ENCODE results near the gene RELN. TPM values are rescaled to one million over a fixed set of nuclear protein-coding genes. Genes with fewer than 3 reads are reported as not detected.

RELN gene
- total RNA-seq, 1 experiment from 2014 or later: 8.0 TPM

DNA sequence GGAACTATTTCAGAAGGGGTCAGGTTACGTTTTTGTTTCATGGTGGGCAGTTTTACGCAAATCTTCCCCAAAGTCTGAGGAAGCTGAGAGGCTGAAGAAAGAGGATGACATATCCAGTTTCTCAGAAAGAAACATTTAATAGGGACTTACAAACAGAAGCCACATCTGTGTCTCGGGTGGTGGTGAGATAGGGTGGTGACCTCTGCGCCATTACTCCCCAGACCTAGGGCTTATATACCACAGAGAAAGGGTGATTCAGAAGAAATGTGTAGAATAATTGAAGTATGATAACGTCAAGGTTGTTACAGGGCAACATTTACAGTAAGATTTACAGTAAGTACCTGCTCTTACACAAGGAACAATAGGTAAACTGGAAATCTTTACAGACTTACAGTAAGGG, 43.0 kb upstream of the RELN start:
- Histone ChIP-seq H3K4me1 (ENCODE audit: insufficient read depth, low read length) (no peaks in the 10 kb centered on the region), H3K36me3 (ENCODE audit: low read depth, low read length) (no peaks in the 10 kb centered on the region), H3K27me3 (ENCODE audit: low read length) (no peaks in the 10 kb centered on the region), H4K20me1 (ENCODE audit: low read length) (no peaks in the 10 kb centered on the region), H2AFZ (ENCODE audit: low read length) (no peak overlapping the region), H3K4me2 (ENCODE audit: low read length) (no peak overlapping the region), H3K9me2 (replicated peaks; ENCODE audit: low read length) (no peaks in the 10 kb centered on the region), H3K9ac (ENCODE audit: low read length) (no peak overlapping the region), H3K4me3 (ENCODE audit: low read length) (no peak overlapping the region), H3K27ac (ENCODE audit: low read length) (no peak overlapping the region), H3K9me3 (ENCODE audit: low read length) (no peaks in the 10 kb centered on the region; the same call in 1 of the 2 replicates), H3F3A (ENCODE audit: low read length, unreplicated experiment) (no peaks in the 10 kb centered on the region), H3K79me2 (ENCODE audit: low read length) (no peaks in the 10 kb centered on the region)
- ChIA-PET POLR2A (ENCODE audit: unreplicated experiment) (no interaction called here), CTCF (no interaction called here)
- DNase-seq: no peak
- TF ChIP-seq EZH2 (IDR thresholded peaks at IDR 0.05; ENCODE audit: low read length, unreplicated experiment) (no peak), CTCF (conservative IDR thresholded peaks at IDR 0.05; ENCODE audit: low read depth, low read length) (no peak), EZH2phosphoT487 (IDR thresholded peaks at IDR 0.05; ENCODE audit: borderline replicate concordance, low read length) (no peak)
- ATAC-seq: no peak
- intact Hi-C loops (cut with micrococcal nuclease): no loop called here
- BruUV-seq (replicated peaks): no TSS peak

- Histone ChIP-seq H3K4me3 (ENCODE audit: low read length) (no peak overlapping the region), H3K27me3 (ENCODE audit: low read length) (no peaks in the 10 kb centered on the region; the same call in 1 of the 2 replicates), H3K4me2 (ENCODE audit: low read length) (no peak overlapping the region), H3K9me2 (replicated peaks; ENCODE audit: low read length) (no peaks in the 10 kb centered on the region), H3K79me2 (ENCODE audit: low read length) (no peaks in the 10 kb centered on the region), H3K9ac (ENCODE audit: low read length) (no peak overlapping the region), H3K9me3 (ENCODE audit: low read length) (no peaks in the 10 kb centered on the region; the same call in 1 of the 2 replicates), H4K20me1 (ENCODE audit: low read length) (no peaks in the 10 kb centered on the region), H3K36me3 (ENCODE audit: low read depth, low read length) (no peaks in the 10 kb centered on the region), H2AFZ (ENCODE audit: low read length) (no peak overlapping the region), H3F3A (ENCODE audit: low read length, unreplicated experiment) (no peaks in the 10 kb centered on the region), H3K4me1 (ENCODE audit: insufficient read depth, low read length) (no peaks in the 10 kb centered on the region), H3K27ac (ENCODE audit: low read length) (no peak overlapping the region)
- CTCF ChIA-PET: no interaction called here
- 0 out of 2 replicates have a peak, but pooled peaks have one; percentile 22 for ATAC-seq
- BruUV-seq (replicated peaks): no TSS peak
- DNase-seq: peak; percentile 29
- POLR2A ChIA-PET (ENCODE audit: unreplicated experiment): no interaction called here
- intact Hi-C loops (cut with micrococcal nuclease): no loop called here
- no peak for TF ChIP-seq EZH2phosphoT487 (IDR thresholded peaks at IDR 0.05; ENCODE audit: borderline replicate concordance, low read length)
- TF ChIP-seq EZH2 (IDR thresholded peaks at IDR 0.05; ENCODE audit: low read length, unreplicated experiment): no peak
- no peak for TF ChIP-seq CTCF (conservative IDR thresholded peaks at IDR 0.05; ENCODE audit: low read depth, low read length)
Observed at GRCh38 chr7:104029765-104030164, 40.3 kb upstream of the RELN start.

DNA sequence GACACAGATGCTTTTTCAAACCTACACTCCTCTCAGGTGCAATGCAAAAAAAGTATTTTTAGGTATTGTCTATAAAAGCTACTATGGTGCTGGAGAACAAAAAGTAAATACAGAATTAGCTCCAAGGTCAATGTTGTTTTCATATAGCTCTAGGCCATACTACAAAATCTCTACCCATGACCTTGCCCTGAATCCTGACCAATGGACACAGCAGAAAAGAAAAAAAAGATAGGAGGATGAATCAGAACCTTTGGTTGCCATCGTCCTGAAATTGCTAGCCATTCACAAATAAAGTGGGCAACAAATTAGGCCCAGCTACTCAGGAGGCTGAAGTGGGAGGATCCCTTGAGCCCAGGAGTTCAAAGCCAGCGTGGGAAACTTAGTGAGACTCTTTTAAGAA, 35.2 kb upstream of the RELN start:
- CTCF ChIA-PET: no interaction called here
- no TSS peak for BruUV-seq (replicated peaks)
- no peak for ATAC-seq

More for the DNA sequence above, 35.2 kb upstream of the RELN start:
- intact Hi-C loops (cut with micrococcal nuclease): no loop called here
- Histone ChIP-seq H3K9ac (ENCODE audit: low read length) (no peak overlapping the region), H2AFZ (ENCODE audit: low read length) (no peak overlapping the region), H3K4me2 (ENCODE audit: low read length) (no peak overlapping the region), H3K9me2 (replicated peaks; ENCODE audit: low read length) (no peaks in the 10 kb centered on the region), H3K36me3 (ENCODE audit: low read depth, low read length) (no peaks in the 10 kb centered on the region), H3K9me3 (ENCODE audit: low read length) (no peaks in the 10 kb centered on the region), H3F3A (ENCODE audit: low read length, unreplicated experiment) (no peaks in the 10 kb centered on the region), H3K27me3 (ENCODE audit: low read length) (no peaks in the 10 kb centered on the region; the same call in 1 of the 2 replicates), H4K20me1 (ENCODE audit: low read length) (no peaks in the 10 kb centered on the region), H3K79me2 (ENCODE audit: low read length) (no peaks in the 10 kb centered on the region), H3K4me1 (ENCODE audit: insufficient read depth, low read length) (no peaks in the 10 kb centered on the region), H3K4me3 (ENCODE audit: low read length) (no peak overlapping the region), H3K27ac (ENCODE audit: low read length) (no peak overlapping the region)
- DNase-seq: no peak
- TF ChIP-seq CTCF (conservative IDR thresholded peaks at IDR 0.05; ENCODE audit: low read depth, low read length) (no peak), EZH2 (IDR thresholded peaks at IDR 0.05; ENCODE audit: low read length, unreplicated experiment) (no peak), EZH2phosphoT487 (IDR thresholded peaks at IDR 0.05; ENCODE audit: borderline replicate concordance, low read length) (no peak)
- POLR2A ChIA-PET (ENCODE audit: unreplicated experiment): no interaction called here
